HepG2 (cell line): ENCODE measurements around the gene ARHGAP23. TPM values are rescaled to one million over a fixed set of nuclear protein-coding genes. Genes with fewer than 3 reads are reported as not detected.
"Not testable (repeated sequence)": the region's sequence is repeated elsewhere in the genome, so short reads cannot be mapped to it uniquely, and the experiment has no call there.

Experiments
- ATAC-seq: fragments of 200-7000 bp; cut with Tn5 transposase; 3 replicates; pipeline ENCODE4 v1.9.1; 2020; ENCODE audit warnings: mild to moderate bottlenecking, moderate library complexity
- BruUV-seq: library from RNA; stranded (reverse); fragments of 400-500 nt; replicated peaks from 2 replicates; lab custom pipeline; 2021; lab: Mats Ljungman, UMichigan
- CTCF ChIA-PET: fragments of 300-600 bp; formaldehyde crosslinking; extraction: SDS; loops from one replicate; lab custom pipeline; 2021; ENCODE audit warnings: low total read pairs, inconsistent platforms, low intra/inter-chr PET ratio; lab: Yijun Ruan, JAX
- POLR2A ChIA-PET: fragments of 350-600 bp; sonication (Branson Sonifier 250); formaldehyde crosslinking; loops from one replicate; lab custom pipeline; 2020; ENCODE audit warnings: antibody characterized with exemption, inconsistent platforms; lab: Yijun Ruan, JAX
- DNase-seq: peaks from one replicate; pipeline ENCODE4 v3.0.0-alpha.2; 2015; ENCODE audit warnings: low spot score
- FAIRE-seq: peaks from 3 replicates; lab custom pipeline; 2011; peaks lifted over from hg19 to GRCh38; lab: Jason Lieb, UNC
- H2AFZ ChIP-seq: one replicate; pipeline ENCODE4 v1.6.1; 2011; ENCODE audit warnings: low read length, inconsistent platforms
- H3K27ac ChIP-seq: fragments of 300-600 bp; 3 replicates; pipeline ENCODE4 v1.8.0; 2011; ENCODE audit warnings: mixed run types, mild to moderate bottlenecking, mixed read lengths, low read length, inconsistent platforms; ENCODE audit not compliant: insufficient read depth; ENCODE audit errors: extremely low read length
- H3K27me3 ChIP-seq, 2 experiments: fragments of 200-600 bp in 1 of 2; 2 replicates in 1 of 2; 3 replicates in 1 of 2; pipeline versions ENCODE4 v1.6.0 to v1.8.0; 2011; ENCODE audit warnings: low read length in 2 of 2, mild to moderate bottlenecking in 2 of 2, moderate library complexity in 2 of 2, inconsistent platforms in 1 of 2; ENCODE audit not compliant: insufficient read depth in 2 of 2, control insufficient read depth in 1 of 2
- H3K36me3 ChIP-seq, 2 experiments: fragments of 200-600 bp in 1 of 2; replicated peaks in 1 of 2; 2 replicates in 1 of 2; 3 replicates in 1 of 2; pipeline versions ENCODE4 v1.5.1 to v1.8.0; 2011; ENCODE audit warnings: low read length in 2 of 2, inconsistent platforms in 1 of 2; ENCODE audit not compliant: insufficient read depth in 2 of 2, control insufficient read depth in 1 of 2
- H3K4me1 ChIP-seq: 2 replicates; pipeline ENCODE4 v1.5.1; 2012; ENCODE audit warnings: low read length, inconsistent platforms; ENCODE audit not compliant: insufficient read depth
- H3K4me2 ChIP-seq: 2 replicates; pipeline ENCODE4 v1.6.0; 2011; ENCODE audit warnings: low read depth, low read length, inconsistent platforms
- H3K4me3 ChIP-seq, 3 experiments: fragments of 200-600 bp in 1 of 3; sonication (generic), shearing (Covaris generic) in 1 of 3; replicated peaks in 1 of 3; 2 replicates each; pipeline ENCODE4 v1.5.1; 2011 to 2016; ENCODE audit warnings: low read length in 3 of 3, inconsistent platforms in 2 of 3, low read depth in 2 of 3, mild to moderate bottlenecking in 2 of 3, control low read depth in 1 of 3, mixed read lengths in 1 of 3; ENCODE audit not compliant: insufficient read depth in 1 of 3
- H3K79me2 ChIP-seq: one replicate; pipeline ENCODE4 v1.6.1; 2011; ENCODE audit warnings: low read length, inconsistent platforms; ENCODE audit not compliant: insufficient read depth
- H3K9ac ChIP-seq: 2 replicates; pipeline ENCODE4 v1.6.0; 2011; ENCODE audit warnings: mild to moderate bottlenecking, low read depth, low read length, inconsistent platforms; ENCODE audit not compliant: insufficient read depth
- H3K9me3 ChIP-seq: 2 replicates; pipeline ENCODE4 v1.5.1; 2012; ENCODE audit warnings: mild to moderate bottlenecking, low read length
- H4K20me1 ChIP-seq: 2 replicates; pipeline ENCODE4 v1.6.0; 2011; ENCODE audit warnings: inconsistent platforms, mild to moderate bottlenecking, low read length, moderate library complexity; ENCODE audit not compliant: insufficient read depth
- WGBS: methylation state at CpG from one replicate; pipeline ENCODE4 v1.1.6; 2017; ENCODE audit warnings: low lambda C conversion rate; 5-methylcytosine and 5-hydroxymethylcytosine counted together
- in situ Hi-C: cut with HindIII; loops from 2 replicates; pipeline ENCODE4 v1.10.0; 2017; ENCODE audit warnings: low pct_unique_long_range_greater_than_20kb; ENCODE audit not compliant: extremely low pct_ligation_motif_present
- intact Hi-C: fragments of 100-400 bp; cut with micrococcal nuclease; formaldehyde crosslinking; loops from one replicate; pipeline ENCODE4 v1.10.0; 2022; ENCODE audit not compliant: unreplicated experiment
- polyA plus RNA-seq, 8 experiments: library from polyadenylated mRNA; depleted of rRNA in 3 of 8; stranded (reverse) in 7 of 8; unstranded in 1 of 8; fragments of >200 nt; fragmentation: Illumina TruSeq in 4 of 8; extraction: Trizol in 4 of 8; gene quantifications; 2 replicates each; pipeline versions ENCODE4 v1.2.1 to v1.2.3, GENCODE V29; 2011 to 2016; ENCODE audit warnings: low read depth in 4 of 8, missing spikeins in 1 of 8, mixed read lengths in 1 of 8; ENCODE audit not compliant: insufficient read depth in 1 of 8
- total RNA-seq, 5 experiments: library from RNA; depleted of rRNA; stranded (reverse); fragments of >200 nt; fragmentation: Illumina TruSeq; extraction: Trizol; gene quantifications; 2 replicates each; pipeline ENCODE4 v1.2.3, GENCODE V29; 2016; ENCODE audit warnings: low read depth in 1 of 5

ARHGAP23 gene
- total and polyA plus RNA-seq, 2 of the 13 experiments (the other 11 are each of a cell fraction or from before 2014, with no cell fraction given): 0.03 TPM; not detected in 1

- BruUV-seq, H3K9ac ChIP-seq, H3K36me3 ChIP-seq, H4K20me1 ChIP-seq, H3K27ac ChIP-seq, H3K4me1 ChIP-seq, DNase-seq, FAIRE-seq, intact Hi-C loops, H2AFZ ChIP-seq, CTCF ChIA-PET, H3K4me2 ChIP-seq, H3K9me3 ChIP-seq, ATAC-seq, POLR2A ChIA-PET, H3K4me3 ChIP-seq, H3K79me2 ChIP-seq, in situ Hi-C loops: not testable (repeated sequence)
- peaks cover 4 to 36% of the 10 kb centered on the region in 2 experiments; a peak in 3 of 5 replicates for H3K27me3 ChIP-seq
- 52% methylated on average over 2 of the region's 2 CpGs for WGBS
Observed at GRCh38 chr17:38501718-38502117, 73.5 kb downstream of the ARHGAP23 start.

GRCh38 chr17:38503286-38503913 lies 75.1 kb downstream of the ARHGAP23 start:
- H3K27ac ChIP-seq, DNase-seq, H4K20me1 ChIP-seq, FAIRE-seq, POLR2A ChIA-PET, in situ Hi-C loops, CTCF ChIA-PET, H3K9me3 ChIP-seq, H3K36me3 ChIP-seq, BruUV-seq, H3K4me3 ChIP-seq, H2AFZ ChIP-seq, H3K9ac ChIP-seq, H3K4me1 ChIP-seq, intact Hi-C loops, H3K79me2 ChIP-seq, H3K4me2 ChIP-seq: not testable (repeated sequence)
- peak; percentile 62; the same call in 2 of the 3 replicates for ATAC-seq
- 29% methylated on average over 15 of the region's 15 CpGs for WGBS
- H3K27me3 ChIP-seq: peaks cover 4 to 49% of the 10 kb centered on the region in 2 experiments; a peak in 3 of 5 replicates
